ENCODE data around the gene CKAP5. TPM values are rescaled to one million over a fixed set of nuclear protein-coding genes. Genes with fewer than 3 reads are reported as not detected.

The CKAP5 gene
- total RNA-seq = 56.1 and 97.0 TPM in 2 replicates

DNA sequence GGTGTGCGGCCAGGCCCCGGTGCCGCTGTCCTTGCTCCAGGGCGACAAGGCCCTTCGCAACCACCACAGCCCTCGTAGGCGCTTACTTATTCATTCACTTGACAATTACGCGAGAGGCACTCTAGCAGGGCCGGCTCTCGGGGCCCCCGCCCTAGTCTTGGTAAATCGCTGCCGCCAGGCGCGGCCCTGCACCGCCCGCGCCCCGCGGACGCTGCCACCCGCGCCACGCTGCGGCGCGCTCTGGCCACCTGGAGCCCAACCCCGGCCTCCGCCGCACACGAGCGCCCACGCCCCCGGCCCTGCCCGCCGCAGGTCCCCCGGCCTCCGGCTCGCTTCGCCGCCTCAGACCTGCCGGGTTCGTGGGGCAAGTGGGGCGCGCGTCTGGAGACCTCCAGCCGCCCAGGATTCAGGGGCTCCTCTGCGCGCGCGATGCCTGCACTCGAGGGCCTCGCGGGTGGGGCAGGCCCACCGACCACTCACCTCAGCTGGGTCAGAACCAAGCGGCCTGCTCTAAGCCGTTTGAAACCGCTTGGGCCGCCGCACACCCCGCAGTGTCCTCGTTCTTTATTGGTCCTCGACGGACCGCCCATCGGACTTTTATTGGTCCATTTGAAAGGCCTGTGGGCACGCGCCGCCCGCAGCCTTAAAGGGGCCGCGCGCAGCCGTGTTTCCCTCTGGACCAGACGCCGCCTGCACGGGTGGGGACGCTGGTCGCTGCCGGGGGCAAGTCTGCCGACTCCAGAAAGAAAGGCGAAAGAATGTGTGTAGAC lies at the start of gene CKAP5:
Gene CKAP5, minus strand, starts transcription at position 541 of the 770 bp plus-strand sequence. CDS start 25,049 bp downstream, outside the sequence.
- peak; percentile 74 for DNase-seq (ENCODE audit: low read depth)

GRCh38 chr11:46895821-46896220 lies 49.7 kb upstream of the CKAP5 start:
- DNase-seq (ENCODE audit: low read depth) = no peak

GRCh38 chr11:46894961-46895360 lies 48.9 kb upstream of the CKAP5 start:
- no peak for DNase-seq (ENCODE audit: low read depth)

GRCh38 chr11:46894506-46894905 lies 48.4 kb upstream of the CKAP5 start:
- DNase-seq (ENCODE audit: low read depth) = no peak

GRCh38 chr11:46892838-46893237 lies 46.8 kb upstream of the CKAP5 start:
- no peak for DNase-seq (ENCODE audit: low read depth)

GRCh38 chr11:46892109-46892508 lies 46.0 kb upstream of the CKAP5 start:
- DNase-seq (ENCODE audit: low read depth) = no peak

DNA sequence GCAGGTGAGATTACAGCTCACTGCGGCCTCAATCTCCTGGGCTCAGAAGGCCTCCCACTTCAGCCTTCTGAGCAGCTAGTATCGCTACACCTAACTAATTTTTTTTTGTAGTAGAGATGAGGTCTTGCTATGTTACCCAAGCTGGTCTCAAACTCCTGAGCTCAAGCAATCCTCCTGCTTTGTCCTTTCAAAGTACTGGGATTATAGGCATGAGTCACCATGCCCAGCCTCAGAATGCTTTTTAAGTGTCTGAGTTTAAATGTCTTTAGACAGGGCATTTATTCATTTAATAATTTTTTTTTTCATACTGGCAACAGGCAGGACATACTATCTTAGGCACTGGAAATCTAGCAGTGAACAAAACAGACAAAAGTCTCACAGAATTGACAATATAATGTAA lies 44.6 kb upstream of the CKAP5 start:
- DNase-seq (ENCODE audit: low read depth) = peak; percentile 21

DNA sequence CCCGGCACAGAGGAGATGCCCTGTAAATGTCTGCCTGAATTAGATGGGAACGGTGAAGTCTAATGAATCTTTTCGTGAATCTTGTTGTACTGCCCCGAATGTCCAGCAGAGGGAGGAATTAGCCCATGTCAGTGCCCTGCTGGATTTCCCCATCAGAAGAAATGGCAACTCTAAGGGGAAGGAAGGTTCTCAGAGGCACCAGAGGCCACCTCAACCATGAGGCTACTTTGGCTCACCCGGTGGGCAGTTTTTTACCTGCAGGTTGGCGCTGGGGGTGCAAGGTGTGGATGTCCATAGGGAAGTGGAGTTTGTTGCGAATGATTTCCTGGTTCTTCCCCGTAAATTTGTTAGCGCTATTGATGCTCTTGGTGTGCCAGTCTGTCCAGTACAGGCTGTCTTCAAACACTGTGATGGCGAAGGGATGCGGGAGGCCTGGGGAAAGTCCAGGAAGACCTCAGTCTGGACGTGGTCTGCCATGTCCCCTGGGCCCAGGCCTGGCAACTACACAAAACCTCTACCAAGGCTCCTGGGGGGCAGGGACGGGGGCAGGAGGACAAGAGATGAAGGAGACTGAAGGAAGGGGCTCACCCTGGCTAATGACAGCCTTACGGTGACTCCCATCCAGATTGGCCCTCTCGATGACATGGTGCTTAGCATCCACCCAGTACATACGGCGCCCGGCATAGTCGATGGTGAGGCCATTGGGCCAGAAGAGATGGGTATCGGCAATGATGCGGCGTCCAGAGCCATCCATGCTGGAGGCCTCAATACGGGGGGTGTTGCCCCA lies 43.8 kb upstream of the CKAP5 start:
- peak; percentile 57 for DNase-seq (ENCODE audit: low read depth)

- no peak for DNase-seq (ENCODE audit: low read depth)
Observed at GRCh38 chr11:46889251-46889650, 43.2 kb upstream of the CKAP5 start.

DNA sequence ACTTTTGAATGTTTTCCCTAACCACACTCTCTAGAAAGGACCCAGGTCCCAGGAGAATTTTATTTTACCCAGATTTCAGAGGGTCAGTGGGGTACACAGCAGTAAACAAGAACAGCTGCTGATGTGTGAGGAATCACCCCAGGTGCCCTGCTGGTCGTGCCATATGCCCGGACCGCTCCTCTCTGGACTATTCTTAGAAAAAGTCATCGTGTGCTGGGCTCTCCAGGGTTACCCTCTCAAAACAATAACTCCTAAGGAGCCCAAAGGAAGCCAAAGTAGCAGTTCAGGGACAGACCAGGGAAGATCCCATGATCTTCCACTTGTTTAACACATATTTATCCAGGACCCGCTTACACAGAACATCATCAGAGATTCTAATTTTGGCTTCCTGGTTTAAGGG lies 42.6 kb upstream of the CKAP5 start:
- DNase-seq (ENCODE audit: low read depth) = no peak

- DNase-seq (ENCODE audit: low read depth) = no peak
Observed at GRCh38 chr11:46886211-46886610, 40.1 kb upstream of the CKAP5 start.

DNA sequence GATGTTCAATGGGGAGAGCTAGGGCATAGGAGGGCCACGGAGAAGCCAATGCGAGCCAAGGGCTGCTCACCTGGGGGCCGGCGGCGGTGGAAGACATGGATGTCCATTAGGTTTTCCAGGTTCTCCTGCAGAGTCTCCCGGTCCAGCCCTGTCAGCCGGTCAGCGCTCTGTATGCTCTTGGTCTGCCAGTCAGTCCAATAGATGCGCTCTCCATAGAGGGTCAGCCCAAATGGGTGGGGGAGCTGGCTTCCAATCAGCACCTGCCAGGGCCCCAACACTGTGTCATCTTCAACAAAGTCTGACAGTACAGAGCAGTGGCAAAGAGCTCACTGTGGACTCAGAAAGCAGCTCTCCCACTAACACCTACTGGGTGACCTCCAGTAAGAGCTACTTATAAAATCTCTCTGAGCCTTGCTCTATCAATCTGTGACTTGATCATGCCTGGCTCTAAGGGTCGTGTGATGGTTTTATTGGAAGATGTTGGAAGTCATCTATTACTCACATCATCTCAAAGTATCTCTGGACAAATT lies 33.0 kb upstream of the CKAP5 start:
- no peak for DNase-seq (ENCODE audit: low read depth)

- DNase-seq (ENCODE audit: low read depth) = no peak
Observed at GRCh38 chr11:46877580-46877979, 31.5 kb upstream of the CKAP5 start.

DNA sequence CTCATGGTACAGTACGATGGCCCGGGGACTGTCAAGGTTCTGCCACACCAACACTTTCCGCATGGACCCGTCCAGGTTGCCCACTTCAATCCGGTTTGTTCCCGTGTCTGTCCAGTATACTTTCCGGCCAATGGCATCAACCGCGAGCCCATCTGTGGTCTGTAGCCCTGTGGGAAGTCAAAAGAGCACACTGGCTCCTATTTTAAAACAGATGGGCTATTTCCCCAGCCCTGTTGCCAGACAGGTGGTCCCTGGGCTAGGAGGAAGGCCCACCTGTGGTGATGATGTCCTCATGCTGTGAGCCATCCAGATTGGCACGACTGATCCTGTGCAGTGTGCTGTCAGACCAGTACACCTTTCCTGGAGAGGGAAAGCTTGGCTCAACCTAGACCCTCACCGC lies 30.4 kb upstream of the CKAP5 start:
- DNase-seq (ENCODE audit: low read depth) = no peak

DNA sequence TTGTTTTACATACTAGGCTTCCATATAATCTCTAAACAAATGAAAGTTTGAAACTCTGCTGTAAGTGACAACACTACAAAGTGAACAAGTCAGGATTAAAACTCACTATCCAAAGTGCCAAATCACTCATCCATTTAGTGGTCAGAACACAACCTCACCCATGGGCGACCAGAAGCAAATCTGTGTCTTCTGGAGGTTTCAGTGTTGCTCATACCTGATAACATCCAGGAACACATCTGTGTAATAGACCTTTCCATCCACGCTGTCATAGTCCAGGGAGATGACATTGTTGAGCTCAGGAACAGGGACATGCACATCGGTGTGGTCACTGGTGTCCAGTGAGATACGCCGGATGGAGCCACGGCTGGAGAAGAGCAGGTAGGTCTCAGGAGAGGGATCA lies 28.5 kb upstream of the CKAP5 start:
- peak; percentile 32 for DNase-seq (ENCODE audit: low read depth)

DNA sequence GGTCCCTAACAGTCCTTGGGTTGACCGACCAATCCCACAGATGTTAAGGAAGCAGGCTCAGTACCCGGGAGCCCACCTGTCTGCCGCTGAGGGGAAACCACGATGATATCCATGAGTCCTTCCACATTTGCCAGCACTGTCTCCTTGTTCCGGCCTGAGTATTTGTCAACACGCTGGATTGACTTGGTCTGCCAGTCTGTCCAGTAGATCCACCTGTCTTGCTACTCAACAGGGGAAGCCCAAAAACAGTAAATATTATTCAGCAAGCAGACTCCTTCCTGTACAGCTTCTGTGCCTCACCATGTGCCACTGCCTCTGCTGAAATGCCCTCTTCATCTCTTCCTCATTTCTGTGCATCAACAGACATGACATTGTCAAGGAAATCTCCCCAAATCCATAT lies 22.8 kb upstream of the CKAP5 start:
- DNase-seq (ENCODE audit: low read depth) = no peak

DNA sequence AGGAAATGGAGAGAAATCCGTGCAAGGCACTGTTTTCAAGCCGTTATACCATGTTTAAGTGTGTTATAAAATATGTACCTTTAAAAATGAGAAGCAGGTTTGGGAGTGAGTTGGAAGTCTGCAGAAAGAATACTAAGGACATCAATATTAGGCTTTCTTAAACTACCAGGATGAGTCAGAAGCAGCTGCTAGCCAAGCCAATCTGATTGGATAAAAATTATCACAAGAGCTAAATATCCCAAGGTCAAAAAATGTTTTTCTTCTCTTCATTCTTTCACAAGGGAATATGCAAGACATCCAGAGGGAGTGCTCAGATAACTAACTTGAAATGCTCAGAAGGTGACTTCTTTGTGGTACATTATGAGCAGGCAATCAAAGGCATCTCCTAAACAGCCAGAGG lies 19.3 kb upstream of the CKAP5 start:
- peak; percentile 18 for DNase-seq (ENCODE audit: low read depth)

DNA sequence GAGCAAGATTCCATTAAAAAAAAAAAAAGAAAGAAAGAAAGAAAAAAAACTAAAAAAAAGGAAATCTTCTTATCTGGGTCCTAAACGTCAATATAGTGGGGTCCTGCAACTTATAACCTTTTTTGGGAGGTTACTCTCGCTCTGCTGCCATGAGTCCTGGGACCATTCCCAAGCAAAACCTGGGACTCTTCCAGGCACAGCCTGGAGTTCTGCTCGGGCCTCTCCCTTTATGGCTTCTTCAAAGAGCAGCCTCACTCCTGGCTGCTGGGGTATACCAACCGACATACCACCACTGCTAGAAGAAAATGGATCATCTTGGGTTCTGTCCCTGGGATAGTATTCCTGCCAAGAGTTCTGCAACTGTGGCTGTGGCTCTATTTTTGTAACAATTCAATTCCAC lies 14.1 kb upstream of the CKAP5 start:
- no peak for DNase-seq (ENCODE audit: low read depth)

- DNase-seq (ENCODE audit: low read depth) = no peak
Observed at GRCh38 chr11:46858920-46859546, 13.0 kb upstream of the CKAP5 start.

- DNase-seq (ENCODE audit: low read depth) = no peak
Observed at GRCh38 chr11:46857666-46858065, 11.6 kb upstream of the CKAP5 start.

GRCh38 chr11:46856605-46857343 lies 10.7 kb upstream of the CKAP5 start:
- no peak for DNase-seq (ENCODE audit: low read depth)

GRCh38 chr11:46855863-46856262 lies 9.8 kb upstream of the CKAP5 start:
- DNase-seq (ENCODE audit: low read depth) = no peak
